GM21619 (cell line): Measurements from ENCODE around the gene P4HB.

Experiments used
- ATAC-seq: cut with Tn5 transposase; IDR thresholded peaks from one replicate; pipeline ENCODE4 v1.9.1; 2021; ENCODE audit not compliant: unreplicated experiment

P4HB gene

DNA sequence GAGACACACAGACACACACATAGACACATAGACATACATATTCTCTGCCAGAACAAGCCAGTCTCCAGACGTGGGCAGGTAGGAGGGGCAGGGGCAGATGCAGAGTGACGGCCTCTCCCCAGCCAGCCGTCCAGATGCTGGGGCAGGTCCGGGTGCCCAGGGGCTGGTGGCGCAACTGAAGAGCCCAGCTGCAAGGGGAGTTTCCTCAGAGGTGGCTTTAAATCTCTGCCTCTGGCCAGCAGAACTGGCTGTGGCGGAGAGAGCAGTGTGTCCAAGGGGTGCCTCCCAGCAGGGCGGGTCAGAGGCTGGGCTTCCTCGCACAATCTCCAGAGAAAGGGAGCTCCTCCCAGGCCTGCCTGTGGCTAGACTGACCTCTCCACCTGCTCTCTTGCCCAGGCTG, 65.8 kb downstream of the P4HB start:
- no peak for ATAC-seq

DNA sequence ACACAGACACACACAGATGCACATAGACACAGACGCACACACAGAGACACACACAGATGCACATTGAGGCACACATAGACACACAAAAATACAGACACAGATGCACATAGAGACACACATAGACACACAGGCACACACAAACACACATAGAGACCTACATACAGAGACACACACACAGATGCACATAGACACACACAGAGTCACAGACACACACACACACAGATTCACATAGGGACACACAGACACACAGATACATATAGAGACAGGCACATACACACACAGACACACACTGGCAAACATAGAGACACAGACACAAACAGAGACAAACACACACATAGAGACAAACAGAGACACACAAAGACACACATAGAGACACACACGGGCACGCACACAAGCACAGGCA, 66.3 kb downstream of the P4HB start:
- ATAC-seq: no peak
